Thoracic aorta (tissue), 2 donors: ENCODE measurements around the gene DPPA5. TPM values are rescaled to one million over a fixed set of nuclear protein-coding genes. Genes with fewer than 3 reads are reported as not detected.
"Not testable (repeated sequence)": the region's sequence is repeated elsewhere in the genome, so short reads cannot be mapped to it uniquely, and the experiment has no call there.

Source experiments
- ATAC-seq: fragments of 150-250 bp; one replicate; pipeline ENCODE4 v1.8.0; 2017; ENCODE audit warnings: low read depth; ENCODE audit not compliant: insufficient number of reproducible peaks, low FRiP score
- DNase-seq: peaks from one replicate; pipeline ENCODE4 v3.0.0-alpha.2; 2020; ENCODE audit warnings: low spot score
- H3K27ac ChIP-seq, 2 donors: fragments of 200-600 bp; sonication (generic); 1 replicate in 1 of 2; 2 replicates in 1 of 2; pipeline ENCODE4 v1.5.1; 2016; ENCODE audit warnings: mild to moderate bottlenecking in 2 of 2, moderate library complexity in 2 of 2
- H3K27me3 ChIP-seq: fragments of 200-600 bp; sonication (generic); replicated peaks from 2 replicates; pipeline ENCODE4 v1.6.0; 2016; ENCODE audit warnings: mild to moderate bottlenecking; ENCODE audit not compliant: insufficient read depth
- H3K36me3 ChIP-seq: fragments of 200-600 bp; sonication (generic); one replicate; pipeline ENCODE4 v1.5.1; 2016
- H3K4me1 ChIP-seq, 2 donors: fragments of 200-600 bp; sonication (generic); 1 replicate in 1 of 2; 2 replicates in 1 of 2; pipeline versions ENCODE4 v1.5.1 to v1.6.0; 2016; ENCODE audit warnings: low read depth in 2 of 2, mild to moderate bottlenecking in 1 of 2; ENCODE audit not compliant: control insufficient read depth in 1 of 2
- H3K4me3 ChIP-seq: fragments of 200-600 bp; sonication (generic); 2 replicates; pipeline ENCODE4 v1.5.1; 2016; ENCODE audit warnings: mild to moderate bottlenecking
- H3K9me3 ChIP-seq: fragments of 200-600 bp; sonication (generic); 2 replicates; pipeline ENCODE4 v1.5.1; 2016
- total RNA-seq, 2 donors: library from RNA; depleted of rRNA; stranded (reverse); fragments of >200 nt; gene quantifications; one replicate each; pipeline versions ENCODE4 v1.1.0 to v1.2.3, GENCODE V29; 2016
- TF ChIP-seq, protein P1 (sequence below): fragments of 200-600 bp; sonication (generic); IDR thresholded peaks from one replicate; pipeline ENCODE4 v1.5.1; 2019; ENCODE audit warnings: antibody characterized with exemption

Gene DPPA5
- total RNA-seq, 2 donors from 2014 or later: not detected

DNA sequence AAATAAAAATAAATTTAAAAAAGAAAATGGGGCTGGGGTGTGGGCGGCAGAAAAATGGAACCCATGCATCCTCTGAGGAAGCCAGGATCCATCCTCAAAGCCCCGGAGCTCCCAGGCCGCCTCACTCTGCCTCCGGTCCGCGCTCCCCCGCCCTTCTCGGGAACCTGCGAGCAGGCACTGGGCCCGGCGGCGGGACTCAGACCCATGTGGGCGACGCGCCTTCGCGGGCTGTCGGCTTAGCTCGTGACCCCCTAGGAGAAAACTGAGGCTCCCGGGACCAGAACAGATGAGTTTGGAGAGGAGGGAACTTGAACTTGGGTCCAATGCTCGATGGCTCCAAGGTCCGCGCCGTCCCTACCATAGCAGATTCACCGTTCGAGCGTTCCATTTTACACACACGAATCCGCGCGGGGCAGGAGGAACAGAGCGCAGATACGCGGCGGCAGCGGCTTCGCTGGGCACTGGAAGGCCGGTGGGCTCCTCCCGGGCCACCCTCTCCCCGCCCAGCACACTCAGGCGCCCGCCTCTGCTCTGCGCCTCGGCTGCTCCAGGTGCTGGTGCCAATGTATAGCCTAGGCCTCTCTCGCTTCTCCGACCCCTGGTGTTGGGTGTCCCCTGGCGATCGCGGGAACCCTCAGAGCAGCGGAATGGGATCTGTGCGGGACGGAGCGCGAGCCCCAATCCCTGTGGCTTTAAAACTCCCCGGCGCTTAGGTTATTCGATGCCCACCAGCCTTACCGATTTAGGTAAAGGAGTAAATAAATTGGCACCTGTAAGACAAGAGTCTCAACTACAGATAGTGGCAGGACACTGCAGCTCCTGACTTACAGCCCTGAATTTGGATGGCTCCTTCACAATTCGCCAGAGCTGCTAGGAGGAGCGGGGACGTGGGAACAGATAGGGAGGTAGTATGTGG lies 39.2 kb downstream of the DPPA5 start:
- no peaks in the 10 kb centered on the region for H3K36me3 ChIP-seq
- DNase-seq: no peak
- no peaks in the 10 kb centered on the region for H3K27me3 ChIP-seq
- H3K9me3 ChIP-seq: peaks cover 5% of the 10 kb centered on the region
- H3K4me3 ChIP-seq: peak overlapping the region; percentile 52
- no peak for ATAC-seq
- peaks cover 0 to 5% of the 10 kb centered on the region in 2 donors for H3K4me1 ChIP-seq
- no peak overlapping the region for H3K27ac ChIP-seq
- TF ChIP-seq, protein P1, sequence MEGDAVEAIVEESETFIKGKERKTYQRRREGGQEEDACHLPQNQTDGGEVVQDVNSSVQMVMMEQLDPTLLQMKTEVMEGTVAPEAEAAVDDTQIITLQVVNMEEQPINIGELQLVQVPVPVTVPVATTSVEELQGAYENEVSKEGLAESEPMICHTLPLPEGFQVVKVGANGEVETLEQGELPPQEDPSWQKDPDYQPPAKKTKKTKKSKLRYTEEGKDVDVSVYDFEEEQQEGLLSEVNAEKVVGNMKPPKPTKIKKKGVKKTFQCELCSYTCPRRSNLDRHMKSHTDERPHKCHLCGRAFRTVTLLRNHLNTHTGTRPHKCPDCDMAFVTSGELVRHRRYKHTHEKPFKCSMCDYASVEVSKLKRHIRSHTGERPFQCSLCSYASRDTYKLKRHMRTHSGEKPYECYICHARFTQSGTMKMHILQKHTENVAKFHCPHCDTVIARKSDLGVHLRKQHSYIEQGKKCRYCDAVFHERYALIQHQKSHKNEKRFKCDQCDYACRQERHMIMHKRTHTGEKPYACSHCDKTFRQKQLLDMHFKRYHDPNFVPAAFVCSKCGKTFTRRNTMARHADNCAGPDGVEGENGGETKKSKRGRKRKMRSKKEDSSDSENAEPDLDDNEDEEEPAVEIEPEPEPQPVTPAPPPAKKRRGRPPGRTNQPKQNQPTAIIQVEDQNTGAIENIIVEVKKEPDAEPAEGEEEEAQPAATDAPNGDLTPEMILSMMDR: no peak

DNA sequence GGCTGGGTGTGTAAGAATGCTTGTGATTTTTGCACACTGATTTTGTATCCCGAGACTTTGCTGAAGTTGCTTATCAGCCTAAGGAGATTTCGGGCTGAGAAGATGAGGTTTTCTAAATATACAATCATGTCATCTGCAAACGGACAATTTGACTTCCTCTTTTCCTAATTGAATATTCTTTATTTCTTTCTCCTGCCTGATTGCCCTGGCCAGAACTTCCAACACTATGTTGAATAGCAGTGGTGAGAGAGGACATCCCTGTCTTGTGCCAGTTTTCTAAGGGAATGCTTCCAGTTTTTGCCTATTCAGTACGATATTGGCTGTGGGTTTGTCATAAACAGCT lies 43.6 kb downstream of the DPPA5 start:
- Histone ChIP-seq H3K4me3 (peak overlapping the region; percentile 92), H3K27ac (peak overlapping the region; percentile 2 to 77), H3K4me1 (peaks cover 7 to 16% of the 10 kb centered on the region in 2 donors)
- H3K36me3 ChIP-seq, DNase-seq, ATAC-seq, H3K27me3 ChIP-seq, H3K9me3 ChIP-seq: not testable (repeated sequence)

DNA sequence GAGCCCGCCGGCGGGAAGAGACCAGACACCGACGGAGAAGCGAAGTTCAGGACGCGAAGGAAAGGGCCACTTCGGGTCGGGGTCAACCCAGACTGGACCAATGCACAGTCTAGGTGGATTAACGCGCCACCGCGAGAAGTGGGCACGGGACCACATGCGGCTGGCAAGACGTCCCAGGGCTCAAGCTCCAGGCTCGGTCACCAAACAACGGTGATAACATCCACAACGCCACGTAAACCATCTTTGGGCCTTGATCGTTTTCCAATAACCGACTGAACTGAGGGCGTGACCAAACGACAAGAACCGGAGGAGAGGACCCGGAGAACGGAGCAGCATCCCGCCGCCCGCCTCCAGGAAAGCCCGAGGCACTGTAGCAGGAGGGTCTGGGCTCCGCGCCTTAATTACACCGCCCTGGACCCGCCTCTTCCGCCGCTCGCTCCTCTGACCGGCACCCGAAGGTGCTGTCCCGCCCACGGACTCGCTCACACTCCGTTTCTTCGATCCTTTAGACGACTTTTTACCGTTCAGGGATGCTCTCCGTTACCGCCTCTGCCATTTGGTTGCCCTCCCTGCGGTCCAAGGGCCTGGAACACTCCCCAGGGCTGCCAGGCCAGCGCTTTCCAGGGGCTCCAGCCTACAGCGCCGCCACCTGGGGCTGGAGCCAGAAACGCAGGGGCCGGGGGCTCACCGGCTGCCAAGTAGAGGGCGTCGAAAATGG lies 44.1 kb downstream of the DPPA5 start:
- Histone ChIP-seq H3K36me3 (no peaks in the 10 kb centered on the region), H3K4me3 (peak overlapping the region; percentile 92), H3K27me3 (no peaks in the 10 kb centered on the region), H3K4me1 (peaks cover 7 to 16% of the 10 kb centered on the region in 2 donors), H3K27ac (peak overlapping the region; percentile 2 to 77), H3K9me3 (no peaks in the 10 kb centered on the region)
- DNase-seq (no peak), ATAC-seq (peak; percentile 70)
- TF ChIP-seq, protein P1: peak; percentile 34

DNA sequence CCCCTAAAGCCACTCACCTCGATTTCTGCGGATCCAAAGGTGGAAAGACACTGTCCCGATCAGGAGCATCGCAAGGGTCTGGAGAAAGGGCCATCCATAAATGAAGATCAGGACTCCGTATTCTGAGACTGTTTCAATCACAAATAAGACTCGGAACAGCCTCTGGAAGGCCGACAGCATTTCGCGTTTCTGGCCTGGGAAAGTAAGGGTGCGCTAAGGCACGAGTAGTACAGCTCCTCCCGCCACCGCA lies 44.6 kb downstream of the DPPA5 start:
- peak overlapping the region; percentile 1 to 77 for H3K27ac ChIP-seq
- H3K9me3 ChIP-seq: no peaks in the 10 kb centered on the region
- ATAC-seq: peak; percentile 41

DNA sequence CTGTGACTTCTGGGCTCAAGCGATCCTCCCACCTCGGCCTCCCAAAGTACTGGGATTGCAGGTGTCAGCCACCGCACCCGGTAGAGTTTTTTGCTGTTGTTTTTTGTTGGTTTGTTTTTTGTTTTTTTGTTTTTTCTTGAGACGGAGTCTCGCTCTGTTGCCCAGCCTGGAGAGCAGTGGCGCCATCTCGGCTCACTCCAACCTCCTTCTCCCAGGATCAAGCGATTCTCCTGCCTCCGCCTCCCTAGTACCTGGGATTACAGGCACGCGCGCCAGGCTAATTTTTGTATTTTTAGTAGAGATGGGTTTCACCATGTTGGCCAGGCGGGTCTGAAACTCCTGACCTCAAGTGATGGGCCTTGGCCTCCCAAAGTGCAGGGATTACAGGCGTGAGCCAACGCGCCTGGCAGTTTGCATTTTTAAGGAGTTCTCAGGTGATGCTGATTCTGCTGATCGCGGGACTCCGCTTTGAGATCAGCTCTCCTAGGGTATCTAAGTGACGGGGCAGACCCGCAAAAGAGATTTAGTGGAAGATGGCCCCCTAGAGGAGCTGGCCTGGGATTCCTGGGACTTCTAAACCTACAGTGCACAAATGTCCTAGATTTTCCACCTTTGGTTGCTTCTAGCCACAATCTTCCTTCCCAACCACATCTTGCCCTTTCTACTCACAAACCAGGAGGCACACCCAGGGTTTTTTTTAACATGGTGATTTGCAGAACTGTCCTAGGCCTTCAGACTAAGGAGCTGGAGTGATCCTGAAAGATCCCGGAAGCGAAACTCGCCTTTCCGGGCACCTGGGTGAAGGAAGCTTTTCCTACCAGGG lies 45.2 kb downstream of the DPPA5 start:
- DNase-seq (no peak), ATAC-seq (no peak)
- Histone ChIP-seq H3K36me3 (no peaks in the 10 kb centered on the region), H3K27ac (peak overlapping the region; percentile 1 to 77), H3K4me3 (peak overlapping the region; percentile 92), H3K9me3 (no peaks in the 10 kb centered on the region), H3K27me3 (no peaks in the 10 kb centered on the region), H3K4me1 (peaks cover 7 to 16% of the 10 kb centered on the region in 2 donors)
- TF ChIP-seq, protein P1: no peak

More for the DNA sequence above, 44.6 kb downstream of the DPPA5 start:
- H3K4me3 ChIP-seq: peak overlapping the region; percentile 92
- H3K36me3 ChIP-seq: no peaks in the 10 kb centered on the region
- no peaks in the 10 kb centered on the region for H3K27me3 ChIP-seq
- peaks cover 7 to 16% of the 10 kb centered on the region in 2 donors for H3K4me1 ChIP-seq
- no peak for DNase-seq
- TF ChIP-seq, protein P1: no peak

DNA sequence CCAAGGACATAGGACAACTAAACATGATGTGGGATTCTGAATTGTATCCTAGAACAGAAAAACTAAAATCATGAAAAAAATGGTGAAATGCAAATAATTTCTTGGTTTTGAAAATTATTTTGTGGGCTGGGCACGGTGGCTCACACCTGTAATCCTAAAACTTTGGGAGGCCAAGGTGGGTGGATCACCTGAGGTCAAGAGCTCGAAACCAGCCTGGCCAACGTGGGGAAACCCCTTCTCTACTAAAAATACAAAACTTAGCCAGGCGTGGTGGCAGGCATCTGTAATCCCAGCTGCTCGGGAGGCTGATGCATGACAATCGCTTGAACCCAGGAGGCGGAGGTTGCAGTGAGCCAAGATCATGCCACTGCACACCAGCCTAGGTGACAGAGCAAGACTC lies 50.3 kb downstream of the DPPA5 start:
- not testable (repeated sequence) for H3K4me3 ChIP-seq, H3K9me3 ChIP-seq, H3K27me3 ChIP-seq, H3K27ac ChIP-seq, H3K4me1 ChIP-seq, DNase-seq, H3K36me3 ChIP-seq, ATAC-seq
